Urothelium cell line (cell line): Measurements from ENCODE around the gene CCNL2.
"Not testable (repeated sequence)": the region's sequence is repeated elsewhere in the genome, so short reads cannot be mapped to it uniquely, and the experiment has no call there.

ENCODE experiments used
- DNase-seq: peaks from one replicate; pipeline ENCODE4 v3.0.0; 2011; ENCODE audit warnings: low spot score, mixed read lengths
- FAIRE-seq: peaks from 2 replicates; lab custom pipeline; 2011; peaks lifted over from hg19 to GRCh38; lab: Jason Lieb, UNC

Gene CCNL2

GRCh38 chr1:1421147-1421906, 22.2 kb upstream of the CCNL2 start, which contains the start of gene ANKRD65:
ANKRD65 (minus strand) TSS chr1:1421276; CDS start chr1:1421005, 271 bp downstream.
- DNase-seq: no peak
- FAIRE-seq: no peak

DNA sequence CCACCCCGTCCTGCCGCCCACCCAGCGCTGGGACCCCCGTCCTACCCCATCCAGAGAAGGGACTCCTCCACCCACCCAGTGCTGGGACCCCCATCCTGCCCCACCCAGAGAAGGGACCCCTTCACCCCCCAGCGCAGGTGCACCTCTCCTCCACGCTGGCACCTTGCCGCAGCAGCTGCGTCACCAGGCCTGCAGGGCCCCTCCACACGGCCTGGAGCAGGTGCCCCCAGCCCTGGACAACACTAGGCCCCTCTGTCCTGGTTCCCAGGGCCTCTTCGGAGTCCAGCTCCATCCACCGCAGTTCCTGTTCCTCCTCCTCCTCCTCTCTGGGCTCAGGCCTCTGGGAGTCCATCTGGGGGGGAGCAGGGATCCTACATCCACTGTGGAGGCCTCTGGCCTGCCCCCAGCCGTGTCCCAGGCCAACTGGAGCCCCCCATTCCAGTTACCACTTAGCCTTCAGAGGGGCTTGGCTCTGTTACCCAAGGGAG, 21.6 kb upstream of the CCNL2 start:
- FAIRE-seq: no peak
- DNase-seq: no peak

DNA sequence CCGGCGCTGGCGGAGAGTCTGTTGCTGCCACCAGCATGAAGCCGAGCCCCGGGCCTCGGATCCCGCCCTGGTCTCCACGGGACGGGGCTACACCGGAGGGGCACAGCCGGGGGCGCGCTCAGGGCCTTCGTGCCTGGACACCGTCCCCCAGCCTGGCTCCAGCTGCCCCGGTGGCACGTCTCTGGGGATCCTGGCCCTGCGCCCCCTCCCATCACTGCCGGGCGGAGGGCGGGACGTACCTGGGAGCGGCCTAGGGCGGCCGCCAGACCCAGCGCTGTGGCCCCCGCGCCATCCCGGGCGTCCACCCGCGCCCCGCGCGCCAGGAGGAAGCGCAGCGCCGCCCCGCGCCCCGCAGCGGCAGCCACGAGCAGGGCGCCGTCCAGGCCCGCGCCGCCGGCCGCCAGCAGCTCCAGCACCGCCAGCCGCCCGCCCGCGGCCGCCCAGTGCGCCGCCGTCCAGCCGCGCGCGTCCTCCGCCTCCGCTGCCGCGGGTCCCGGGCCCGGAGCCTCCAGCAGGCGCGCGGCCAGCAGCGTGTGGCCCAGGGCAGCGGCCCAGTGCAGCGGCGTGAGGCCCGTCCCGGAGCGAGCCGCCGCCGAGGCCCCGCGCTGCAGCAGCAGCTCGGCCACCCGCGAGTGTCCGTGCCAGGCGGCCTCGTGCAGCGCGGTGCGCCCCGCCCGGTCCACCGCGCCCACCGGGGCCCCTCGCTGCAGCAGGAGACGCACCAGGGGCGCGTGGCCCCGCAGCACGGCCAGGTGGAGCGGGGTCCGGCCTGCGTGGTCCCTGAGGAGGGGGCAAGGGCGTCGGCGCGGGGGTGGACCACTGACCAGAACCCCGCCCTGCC, 20.9 kb upstream of the CCNL2 start:
- FAIRE-seq: no peak
- no peak for DNase-seq

DNA sequence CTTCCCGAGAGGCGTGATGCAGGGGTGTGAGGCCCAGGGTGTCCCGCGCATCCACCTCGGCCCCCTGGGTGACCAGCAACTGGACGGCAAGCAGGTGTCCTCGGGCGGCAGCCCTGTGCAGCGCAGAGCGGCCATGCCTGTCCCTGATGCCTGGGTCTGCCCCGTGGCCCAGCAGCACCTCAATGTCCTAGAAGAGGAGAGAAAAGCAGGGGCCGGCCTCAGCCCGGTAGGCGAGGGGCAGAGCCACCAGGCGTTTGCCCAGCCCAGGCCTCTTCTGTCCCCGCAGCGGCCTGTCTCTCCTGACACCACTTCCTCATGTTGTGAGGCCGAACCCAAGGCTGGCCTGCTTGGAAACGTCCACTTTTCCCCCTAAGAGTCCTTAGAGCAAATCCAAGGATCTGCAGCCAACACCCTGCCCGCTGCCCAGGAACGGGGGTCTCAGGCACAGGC, 20.3 kb upstream of the CCNL2 start:
- FAIRE-seq (no peak), DNase-seq (no peak)

DNA sequence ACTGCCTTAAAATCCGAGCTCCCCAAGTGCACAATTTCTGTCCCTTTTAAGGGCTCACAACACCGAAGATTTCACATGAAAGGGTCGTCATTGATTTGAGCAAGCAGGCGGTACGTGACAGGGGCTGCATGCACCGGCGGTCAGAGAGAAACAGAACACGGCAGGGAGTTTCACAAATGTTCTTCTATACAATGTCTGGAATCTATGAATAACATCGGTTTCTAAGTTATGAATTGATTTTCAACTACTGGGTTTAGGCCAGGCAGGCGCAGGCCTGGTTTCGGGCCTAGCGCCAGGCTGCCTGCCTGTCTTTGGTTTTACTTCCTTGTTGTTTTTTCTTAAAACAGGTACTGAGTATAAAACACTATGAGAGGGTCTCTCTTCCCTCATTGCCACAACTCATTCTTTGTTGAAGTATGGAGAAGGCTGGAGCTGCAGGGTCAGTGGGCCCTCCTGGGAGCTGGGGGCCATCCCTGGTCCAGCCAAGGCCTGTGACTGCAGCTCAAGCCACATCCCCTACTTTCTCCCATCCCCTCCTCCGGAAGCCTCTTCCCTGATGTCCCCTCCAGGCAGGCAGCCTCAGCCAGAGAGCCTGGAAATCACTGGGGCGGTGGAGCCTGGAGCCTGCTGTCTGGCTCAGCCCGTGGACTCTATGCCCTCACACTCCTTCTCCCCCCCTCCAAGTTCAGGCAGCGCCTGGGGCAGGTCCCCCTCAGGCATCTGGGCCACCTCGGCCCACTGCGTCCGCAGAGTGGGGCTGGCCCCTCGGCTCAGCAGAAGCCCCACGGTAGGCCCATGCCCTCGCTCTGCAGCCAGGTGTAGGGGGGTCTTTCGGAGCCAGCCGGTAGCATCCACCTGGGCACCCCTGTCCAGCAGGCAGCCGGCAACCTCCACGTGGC, 19.6 kb upstream of the CCNL2 start:
- DNase-seq (no peak), FAIRE-seq (no peak)

GRCh38 chr1:1417825-1418463, 18.8 kb upstream of the CCNL2 start:
- FAIRE-seq, DNase-seq: not testable (repeated sequence)

DNA sequence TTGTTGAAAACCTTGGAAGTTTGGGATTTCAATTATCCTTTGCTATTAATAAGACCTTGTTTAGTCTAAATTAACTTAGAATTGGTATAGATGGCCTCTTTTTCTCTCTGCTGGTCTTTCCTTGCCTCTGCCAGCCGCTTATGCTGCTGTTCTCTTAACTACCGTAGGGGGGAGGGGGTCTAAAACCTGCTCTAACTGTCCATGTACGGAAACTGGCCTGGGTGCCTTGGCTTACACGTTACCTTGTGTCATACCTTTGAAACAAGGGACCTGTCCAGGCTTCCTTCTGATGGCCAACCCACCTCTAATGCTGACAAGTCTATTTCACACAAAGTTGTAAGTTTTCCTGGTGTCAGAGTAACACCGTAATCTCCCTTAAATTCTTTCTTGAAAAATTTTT, 18.3 kb upstream of the CCNL2 start:
- not testable (repeated sequence) for DNase-seq, FAIRE-seq

GRCh38 chr1:1415751-1416150, 16.6 kb upstream of the CCNL2 start:
- no peak for FAIRE-seq
- DNase-seq: no peak

GRCh38 chr1:1412311-1412902, 13.3 kb upstream of the CCNL2 start:
- DNase-seq, FAIRE-seq: not testable (repeated sequence)

GRCh38 chr1:1411626-1412025, 12.5 kb upstream of the CCNL2 start:
- no peak for FAIRE-seq
- no peak for DNase-seq

GRCh38 chr1:1410238-1410637, 11.1 kb upstream of the CCNL2 start:
- not testable (repeated sequence) for FAIRE-seq, DNase-seq

GRCh38 chr1:1407636-1408318, 8.6 kb upstream of the CCNL2 start:
- no peak for DNase-seq
- no peak for FAIRE-seq

DNA sequence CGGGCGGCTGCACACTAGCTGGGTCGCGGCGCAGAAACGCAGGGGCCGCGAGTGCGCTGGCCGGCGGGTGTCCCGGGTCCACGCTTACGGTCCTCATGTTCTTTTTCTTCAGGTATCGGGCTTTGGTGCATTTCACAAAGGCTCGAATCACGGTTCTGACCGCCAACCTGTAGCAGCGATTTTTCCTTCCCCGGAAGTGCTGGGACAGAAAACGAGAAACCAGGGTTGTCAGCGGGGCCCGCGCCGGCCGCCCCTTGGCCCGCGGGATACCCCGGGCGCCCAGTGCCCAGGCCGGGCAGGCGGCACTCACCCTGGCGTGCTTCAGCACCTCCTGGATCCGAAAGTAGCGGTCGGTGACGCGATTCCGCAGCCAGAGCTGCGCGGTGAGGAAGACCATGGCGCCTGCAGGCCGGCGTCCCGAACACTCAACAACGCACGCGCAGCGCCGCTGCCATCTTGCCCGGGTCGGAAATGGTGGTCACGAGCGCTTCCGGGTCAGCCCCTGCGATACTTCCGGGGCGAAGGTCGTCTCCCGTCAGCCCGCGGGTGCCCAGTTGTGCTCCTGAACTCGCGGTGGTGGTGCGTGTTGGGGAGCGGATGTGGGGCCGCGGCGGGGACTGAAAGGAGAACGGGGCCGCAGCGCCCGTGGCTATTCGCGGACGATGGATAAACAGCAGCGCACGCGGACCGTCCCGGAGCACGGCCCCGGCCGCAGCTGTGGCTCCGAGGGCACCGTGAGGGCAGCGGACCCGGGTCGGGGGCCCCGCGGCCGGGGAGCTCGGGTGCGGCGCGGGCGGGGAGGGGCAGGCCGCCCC, 7.9 kb upstream of the CCNL2 start, which contains the start of gene MRPL20:
Gene MRPL20 (minus strand): TSS at position 473 of the 815 bp plus-strand sequence. CDS start 76 bp downstream, at position 397.
- DNase-seq (peak; percentile 92), FAIRE-seq (peak; percentile 69)

DNA sequence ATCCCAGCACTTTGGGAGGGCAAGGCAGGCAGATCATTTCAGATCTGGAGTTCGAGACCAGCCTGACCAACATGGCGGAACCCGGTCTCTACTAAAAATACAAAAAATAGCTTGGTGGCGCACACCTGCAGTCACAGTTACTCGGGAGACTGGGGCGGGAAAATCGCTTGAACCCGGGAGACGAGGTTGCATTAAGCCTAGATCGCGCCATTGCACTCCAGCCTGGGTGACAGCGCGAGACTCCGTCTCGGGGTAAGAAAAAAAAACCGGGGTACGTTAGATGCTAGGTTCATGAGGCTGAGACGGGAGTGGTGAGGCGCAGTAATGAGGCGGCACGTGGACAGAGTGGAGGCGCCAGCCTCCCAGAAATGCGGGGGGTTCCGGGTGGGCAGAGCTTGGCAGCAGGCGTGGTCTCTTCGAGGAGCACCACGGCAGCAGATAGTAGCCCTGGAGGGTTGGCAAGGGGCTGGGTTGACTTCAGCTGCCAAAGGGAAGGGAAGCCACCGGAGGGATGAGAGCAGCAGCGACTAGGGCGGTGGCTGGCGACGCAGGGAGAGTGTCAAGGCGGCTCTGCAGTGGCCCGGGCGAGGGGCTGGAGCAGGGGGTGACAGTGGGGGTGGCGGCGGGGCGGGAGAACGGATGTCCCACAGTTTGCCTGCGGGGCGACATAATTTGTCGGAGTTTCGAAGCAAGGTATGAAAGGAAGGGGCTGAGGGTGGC, 7.1 kb upstream of the CCNL2 start:
- FAIRE-seq (no peak), DNase-seq (no peak)

DNA sequence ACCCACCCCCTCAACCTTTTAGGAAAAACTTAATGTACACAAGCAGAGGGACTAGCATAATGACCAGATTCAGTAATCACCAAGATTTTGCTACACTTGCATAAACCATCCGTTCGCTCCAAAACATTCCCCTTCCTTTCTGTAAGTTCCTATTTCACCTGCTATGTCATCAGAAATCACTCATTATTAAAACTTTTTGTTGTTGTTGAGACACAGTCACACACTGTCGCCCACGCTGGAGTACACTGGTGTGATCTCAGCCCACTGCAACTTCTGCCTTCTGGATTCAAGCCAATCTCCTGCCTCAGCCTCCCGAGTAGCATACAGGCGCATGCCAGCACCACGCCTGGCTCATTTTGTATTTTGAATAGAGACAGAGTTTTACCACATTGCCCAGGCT, 4.5 kb upstream of the CCNL2 start:
- no peak for FAIRE-seq
- no peak for DNase-seq

DNA sequence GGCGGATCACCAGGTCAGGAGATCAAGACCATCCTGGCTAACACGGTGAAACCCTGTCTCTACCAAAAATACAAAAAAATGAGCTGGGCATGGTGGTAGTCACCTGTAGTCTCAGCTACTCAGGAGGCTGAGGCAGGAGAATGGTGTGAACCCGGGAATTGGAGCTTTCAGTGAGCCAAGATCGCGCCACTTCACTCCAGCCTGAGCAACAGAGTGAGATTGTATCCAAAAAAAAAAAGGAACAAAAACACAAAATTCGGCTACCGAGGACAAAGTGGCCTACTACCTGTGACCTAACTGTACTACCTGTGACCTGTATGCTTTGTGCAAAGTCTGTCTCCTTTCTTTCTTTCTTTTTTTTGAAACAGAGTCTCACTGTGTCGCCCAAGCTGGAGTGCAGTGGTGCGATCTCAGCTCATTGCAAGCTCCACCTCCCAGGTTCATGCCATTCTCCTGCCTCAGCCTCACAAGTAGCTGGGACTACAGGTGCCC, 3.8 kb upstream of the CCNL2 start:
- not testable (repeated sequence) for DNase-seq, FAIRE-seq
